ENCODE measurements around the gene TEDC2.

DNA sequence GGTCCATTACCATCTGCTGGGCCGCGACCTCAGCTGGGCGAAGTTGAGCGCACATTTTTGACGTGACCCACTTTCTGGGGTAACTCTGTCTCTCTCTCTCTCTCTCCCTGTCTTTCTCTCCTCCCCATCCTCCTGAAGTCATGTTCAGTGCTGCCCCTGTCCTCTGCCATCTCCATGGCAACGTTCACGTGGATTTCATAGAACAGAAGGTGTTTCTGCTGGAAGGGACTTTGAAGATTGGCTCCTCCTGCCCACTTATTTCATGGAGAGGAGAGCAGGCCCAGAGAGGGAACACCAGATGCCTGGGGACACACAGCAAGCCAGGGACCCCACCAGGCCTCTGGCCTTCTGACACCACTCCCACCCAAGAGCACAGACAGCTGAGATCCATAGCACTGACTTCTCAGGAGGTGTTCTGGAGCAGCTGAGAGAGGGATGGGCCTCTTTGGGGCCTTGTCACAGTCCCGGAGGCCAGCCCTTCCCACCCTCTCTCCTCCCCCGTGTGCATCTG lies 34.8 kb upstream of the TEDC2 start:
- TF ChIP-seq, protein P1, sequence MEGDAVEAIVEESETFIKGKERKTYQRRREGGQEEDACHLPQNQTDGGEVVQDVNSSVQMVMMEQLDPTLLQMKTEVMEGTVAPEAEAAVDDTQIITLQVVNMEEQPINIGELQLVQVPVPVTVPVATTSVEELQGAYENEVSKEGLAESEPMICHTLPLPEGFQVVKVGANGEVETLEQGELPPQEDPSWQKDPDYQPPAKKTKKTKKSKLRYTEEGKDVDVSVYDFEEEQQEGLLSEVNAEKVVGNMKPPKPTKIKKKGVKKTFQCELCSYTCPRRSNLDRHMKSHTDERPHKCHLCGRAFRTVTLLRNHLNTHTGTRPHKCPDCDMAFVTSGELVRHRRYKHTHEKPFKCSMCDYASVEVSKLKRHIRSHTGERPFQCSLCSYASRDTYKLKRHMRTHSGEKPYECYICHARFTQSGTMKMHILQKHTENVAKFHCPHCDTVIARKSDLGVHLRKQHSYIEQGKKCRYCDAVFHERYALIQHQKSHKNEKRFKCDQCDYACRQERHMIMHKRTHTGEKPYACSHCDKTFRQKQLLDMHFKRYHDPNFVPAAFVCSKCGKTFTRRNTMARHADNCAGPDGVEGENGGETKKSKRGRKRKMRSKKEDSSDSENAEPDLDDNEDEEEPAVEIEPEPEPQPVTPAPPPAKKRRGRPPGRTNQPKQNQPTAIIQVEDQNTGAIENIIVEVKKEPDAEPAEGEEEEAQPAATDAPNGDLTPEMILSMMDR (IDR thresholded peaks at IDR 0.05), result no peak
- TF ChIP-seq POLR2A (IDR thresholded peaks at IDR 0.05), result no peak
